Right atrium auricular region (tissue), 2 donors: Measurements from ENCODE around the gene CGB8. TPM values are rescaled to one million over a fixed set of nuclear protein-coding genes. Genes with fewer than 3 reads are reported as not detected.
"Not testable (repeated sequence)": the region's sequence is repeated elsewhere in the genome, so short reads cannot be mapped to it uniquely, and the experiment has no call there.

Source experiments
- DNase-seq: peaks from one replicate; pipeline ENCODE4 v3.0.0-alpha.2; 2019; ENCODE audit warnings: low spot score
- H3K27ac ChIP-seq, 2 donors: fragments of 200-600 bp; sonication (generic); 1 replicate in 1 of 2; 2 replicates in 1 of 2; pipeline ENCODE4 v1.5.1; 2016 to 2019
- H3K27me3 ChIP-seq, 2 donors: fragments of 200-600 bp; sonication (generic); one replicate each; pipeline versions ENCODE4 v1.5.1 to v1.6.0; 2017 to 2019
- H3K36me3 ChIP-seq: fragments of 200-600 bp; sonication (generic); one replicate; pipeline ENCODE4 v1.5.1; 2016
- H3K4me1 ChIP-seq, 2 donors: fragments of 200-600 bp; sonication (generic); one replicate each; pipeline versions ENCODE4 v1.5.1 to v1.6.0; 2017 to 2019
- H3K4me3 ChIP-seq, 2 donors: fragments of 200-600 bp; sonication (generic); 1 replicate in 1 of 2; 2 replicates in 1 of 2; pipeline ENCODE4 v1.5.1; 2017 to 2019; ENCODE audit warnings: mild to moderate bottlenecking in 1 of 2, moderate library complexity in 1 of 2
- H3K9me3 ChIP-seq, 2 donors: fragments of 200-600 bp; sonication (generic); one replicate each; pipeline ENCODE4 v1.5.1; 2019
- CTCF ChIP-seq, 2 donors: fragments of 200-600 bp; sonication (generic); IDR thresholded peaks; one replicate each; pipeline ENCODE4 v1.5.1; 2019; ENCODE audit warnings: antibody characterized with exemption in 2 of 2
- total RNA-seq, 2 donors: library from RNA; depleted of rRNA; stranded (reverse); fragments of >200 nt; gene quantifications; one replicate each; pipeline ENCODE4 v1.1.0, GENCODE V29; 2016

CGB8 gene
- total RNA-seq, 2 donors from 2014 or later = not detected

GRCh38 chr19:49036815-49037214 lies 12.1 kb downstream of the CGB8 start, which contains the start of gene CGB1:
Gene CGB1 (minus strand): TSS chr19:49036895. CDS start chr19:49036711, 184 bp downstream.
- not testable (repeated sequence) for H3K4me1 ChIP-seq, DNase-seq, H3K27me3 ChIP-seq, H3K9me3 ChIP-seq, H3K36me3 ChIP-seq, H3K27ac ChIP-seq, H3K4me3 ChIP-seq
- peak in 1 of 2 donors; percentile 30 for TF ChIP-seq CTCF (IDR thresholded peaks at IDR 0.05)

DNA sequence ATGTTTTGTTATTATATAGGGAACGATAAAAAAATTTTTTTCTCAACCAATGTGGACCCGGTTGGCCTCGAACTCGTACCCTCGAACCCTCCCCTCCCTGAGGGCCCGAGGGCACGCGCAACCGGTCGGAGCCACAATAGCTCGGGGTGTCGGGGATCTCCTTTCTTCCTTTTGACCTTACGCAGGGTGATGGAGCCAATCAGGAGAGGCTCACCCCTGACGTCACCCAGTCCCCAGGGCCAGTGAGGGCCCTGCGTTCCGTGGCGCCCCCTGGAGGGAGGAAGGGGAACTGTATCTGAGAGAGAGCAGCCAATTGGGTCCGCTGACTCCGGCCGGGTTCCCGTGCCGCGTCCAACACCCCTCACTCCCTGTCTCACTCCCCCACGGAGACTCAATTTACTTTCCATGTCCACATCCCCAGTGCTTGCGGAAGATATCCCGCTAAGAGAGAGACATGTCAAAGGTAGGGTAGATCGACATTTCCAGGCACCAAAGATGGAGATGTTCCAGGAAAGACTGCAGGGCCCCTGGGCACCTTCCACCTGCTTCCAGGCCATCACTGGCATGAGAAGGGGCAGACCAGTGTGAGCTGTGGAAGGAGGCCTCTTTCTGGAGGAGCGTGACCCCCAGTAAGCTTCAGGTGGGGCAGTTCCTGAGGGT lies 17.1 kb downstream of the CGB8 start, which contains the start of gene CGB2:
CGB2 (plus strand) TSS at position 249 of the 660 bp plus-strand sequence; CDS start at position 455, 206 bp downstream.
- H3K36me3 ChIP-seq, H3K9me3 ChIP-seq, DNase-seq: not testable (repeated sequence)

DNA sequence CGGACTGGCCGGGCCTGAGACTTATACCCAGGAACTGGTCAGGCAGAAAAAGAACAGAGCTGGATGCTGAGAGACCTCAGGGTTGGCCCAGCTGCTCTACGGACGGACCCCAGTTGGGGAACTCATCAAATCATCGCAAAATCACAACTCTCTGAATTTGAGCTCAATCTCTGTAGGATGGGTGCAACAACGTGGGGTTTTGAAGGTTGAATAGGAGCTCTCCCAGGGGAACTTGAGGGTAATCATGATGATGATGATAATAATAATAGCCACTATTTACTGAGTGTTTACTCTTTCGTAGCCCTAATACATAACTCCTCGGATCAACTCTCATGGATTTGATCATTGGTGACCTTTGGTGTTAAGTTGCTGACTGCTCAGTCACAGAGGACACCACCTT lies 18.6 kb downstream of the CGB8 start:
- not testable (repeated sequence) for H3K36me3 ChIP-seq, H3K4me3 ChIP-seq, H3K4me1 ChIP-seq, H3K27ac ChIP-seq, H3K27me3 ChIP-seq, H3K9me3 ChIP-seq, DNase-seq

More for the DNA sequence above, 17.1 kb downstream of the CGB8 start, which contains the start of gene CGB2:
- not testable (repeated sequence) for H3K27ac ChIP-seq, H3K4me1 ChIP-seq, H3K27me3 ChIP-seq, H3K4me3 ChIP-seq
- TF ChIP-seq CTCF (IDR thresholded peaks at IDR 0.05) = peak in 1 of 2 donors; percentile 31

GRCh38 chr19:49029749-49030148 lies 19.2 kb downstream of the CGB8 start:
- not testable (repeated sequence) for H3K27me3 ChIP-seq, H3K4me3 ChIP-seq, H3K27ac ChIP-seq, H3K36me3 ChIP-seq, H3K4me1 ChIP-seq, DNase-seq, H3K9me3 ChIP-seq

DNA sequence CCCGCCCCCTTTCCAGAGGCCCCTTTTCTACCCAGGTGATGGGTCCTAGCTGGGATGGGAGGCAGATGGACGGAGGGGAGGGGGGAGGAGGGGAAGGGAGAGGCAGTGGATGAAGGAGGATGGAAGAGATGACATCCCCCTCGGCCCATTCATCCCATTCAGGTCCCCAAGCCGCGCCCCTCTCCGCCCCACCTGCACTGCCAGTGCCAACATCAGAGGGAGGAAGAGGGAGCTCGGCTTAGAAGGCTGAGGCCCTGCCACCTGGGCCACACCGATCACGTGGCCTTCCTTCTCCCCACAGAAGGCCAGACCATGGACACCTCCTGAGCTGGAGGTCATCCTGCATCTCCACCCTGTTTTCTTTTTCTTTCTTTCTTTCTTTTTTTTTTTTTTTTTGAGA lies 20.2 kb downstream of the CGB8 start:
- H3K4me1 ChIP-seq, H3K9me3 ChIP-seq, H3K27me3 ChIP-seq, DNase-seq, H3K36me3 ChIP-seq, H3K27ac ChIP-seq, H3K4me3 ChIP-seq: not testable (repeated sequence)

DNA sequence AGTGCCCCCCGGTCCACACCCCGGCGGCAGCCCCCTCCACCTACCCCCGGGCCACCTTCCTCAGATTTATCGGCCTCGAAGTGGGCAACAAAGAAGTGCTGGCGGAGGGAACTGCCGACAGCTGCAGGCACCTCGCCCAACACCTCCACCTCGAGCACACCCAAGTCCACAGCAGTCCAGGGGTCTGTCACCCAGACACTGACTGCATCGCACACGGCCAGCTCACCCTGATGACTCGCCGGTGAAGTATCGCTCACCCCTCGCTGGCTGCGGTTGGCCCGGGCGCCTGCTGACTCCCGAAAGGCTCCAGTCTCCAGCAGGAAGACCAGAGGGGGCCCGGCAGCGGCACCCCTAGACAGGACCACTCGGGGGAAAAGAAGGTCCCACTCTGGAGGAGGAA lies 23.3 kb downstream of the CGB8 start:
- not testable (repeated sequence) for H3K27me3 ChIP-seq, H3K9me3 ChIP-seq, H3K27ac ChIP-seq, H3K4me3 ChIP-seq, H3K36me3 ChIP-seq, H3K4me1 ChIP-seq, DNase-seq

- not testable (repeated sequence) for H3K27ac ChIP-seq, H3K9me3 ChIP-seq, H3K4me3 ChIP-seq, H3K4me1 ChIP-seq, H3K36me3 ChIP-seq, DNase-seq, H3K27me3 ChIP-seq
Observed at GRCh38 chr19:49025088-49025487, 23.8 kb downstream of the CGB8 start.

- not testable (repeated sequence) for H3K4me3 ChIP-seq, H3K9me3 ChIP-seq, H3K27me3 ChIP-seq, H3K27ac ChIP-seq, H3K4me1 ChIP-seq, DNase-seq, H3K36me3 ChIP-seq
Observed at GRCh38 chr19:49024233-49024632, 24.7 kb downstream of the CGB8 start, which contains the start of gene CGB3. Gene CGB3 (minus strand): TSS chr19:49024333. CDS start chr19:49023971, 362 bp downstream.

- H3K27me3 ChIP-seq = no peaks in the 10 kb centered on the region
- TF ChIP-seq CTCF (IDR thresholded peaks at IDR 0.05) = no peak
- DNase-seq = no peak
- H3K9me3 ChIP-seq = no peaks in the 10 kb centered on the region
- peaks cover 0 to 26% of the 10 kb centered on the region in 2 donors for H3K4me1 ChIP-seq
- H3K36me3 ChIP-seq = no peaks in the 10 kb centered on the region
- no peak overlapping the region for H3K4me3 ChIP-seq
- H3K27ac ChIP-seq = no peak overlapping the region
Observed at GRCh38 chr19:49022116-49022515, 26.8 kb downstream of the CGB8 start.
